Skeletal muscle tissue (tissue), 4 donors: ENCODE data around the gene SGCD. TPM values are rescaled to one million over a fixed set of nuclear protein-coding genes. Genes with fewer than 3 reads are reported as not detected.

Source experiments
- H3K27ac ChIP-seq: one replicate; pipeline ENCODE4 v1.7.0; 2013; ENCODE audit warnings: mild to moderate bottlenecking, low read depth, low read length, inconsistent platforms
- H3K27me3 ChIP-seq, 3 donors: one replicate each; pipeline ENCODE4 v1.7.0; 2013; ENCODE audit warnings: low read length in 3 of 3; ENCODE audit not compliant: control insufficient read depth in 3 of 3, insufficient read depth in 3 of 3
- H3K36me3 ChIP-seq, 3 donors: one replicate each; pipeline ENCODE4 v1.7.0; 2013; ENCODE audit warnings: low read length in 3 of 3; ENCODE audit not compliant: control insufficient read depth in 3 of 3, insufficient read depth in 3 of 3
- H3K4me1 ChIP-seq, 3 donors: one replicate each; pipeline ENCODE4 v1.7.0; 2013; ENCODE audit warnings: low read length in 3 of 3, mild to moderate bottlenecking in 3 of 3; ENCODE audit not compliant: control insufficient read depth in 3 of 3, insufficient read depth in 3 of 3
- H3K4me3 ChIP-seq, 3 donors: one replicate each; pipeline ENCODE4 v1.7.0; 2013; ENCODE audit warnings: low read length in 3 of 3
- H3K9ac ChIP-seq, 3 donors: one replicate each; pipeline ENCODE4 v1.7.0; 2013; ENCODE audit warnings: low read length in 3 of 3, mild to moderate bottlenecking in 3 of 3, moderate library complexity in 2 of 3, low read depth in 1 of 3
- H3K9me3 ChIP-seq, 3 donors: one replicate each; pipeline ENCODE4 v1.7.0; 2013; ENCODE audit warnings: low read length in 3 of 3; ENCODE audit not compliant: control insufficient read depth in 3 of 3
- total RNA-seq: library from RNA; depleted of rRNA; stranded (reverse); fragments of >200 nt; gene quantifications from one replicate; pipeline ENCODE4 v1.2.3, GENCODE V29; 2014
- donor health status: Osteomylitis.

The SGCD gene
- total RNA-seq, 1 donor from 2014 or later, result 73.6 TPM

DNA sequence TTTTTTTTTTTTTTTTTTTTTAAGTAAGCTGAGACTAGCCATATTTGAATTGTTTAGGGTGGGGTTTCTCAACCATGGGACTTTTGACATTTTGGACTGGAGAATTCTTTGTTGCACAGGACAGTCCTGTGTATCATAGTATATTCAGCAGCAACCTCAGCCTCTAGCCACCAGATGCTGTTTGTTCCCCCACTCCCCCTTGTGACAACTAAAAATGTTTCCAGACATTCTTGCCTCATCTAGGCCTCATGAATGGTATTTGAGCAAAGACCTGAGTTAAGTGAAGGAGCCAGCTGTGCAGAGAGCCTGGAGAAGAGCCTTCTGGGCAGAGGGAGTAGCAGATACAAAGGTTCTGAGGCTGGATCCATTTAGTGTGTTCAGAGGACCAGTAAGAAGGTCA is 155.9 kb downstream of the SGCD start:
- Histone ChIP-seq H3K27ac (no peak overlapping the region), H3K9ac (no peak overlapping the region), H3K36me3 (peaks cover 0 to 5% (median 4%) of the 10 kb centered on the region in 3 donors), H3K4me3 (no peak overlapping the region), H3K27me3 (no peaks in the 10 kb centered on the region), H3K4me1 (peaks cover 0 to 19% (median 17%) of the 10 kb centered on the region in 3 donors), H3K9me3 (no peaks in the 10 kb centered on the region)

DNA sequence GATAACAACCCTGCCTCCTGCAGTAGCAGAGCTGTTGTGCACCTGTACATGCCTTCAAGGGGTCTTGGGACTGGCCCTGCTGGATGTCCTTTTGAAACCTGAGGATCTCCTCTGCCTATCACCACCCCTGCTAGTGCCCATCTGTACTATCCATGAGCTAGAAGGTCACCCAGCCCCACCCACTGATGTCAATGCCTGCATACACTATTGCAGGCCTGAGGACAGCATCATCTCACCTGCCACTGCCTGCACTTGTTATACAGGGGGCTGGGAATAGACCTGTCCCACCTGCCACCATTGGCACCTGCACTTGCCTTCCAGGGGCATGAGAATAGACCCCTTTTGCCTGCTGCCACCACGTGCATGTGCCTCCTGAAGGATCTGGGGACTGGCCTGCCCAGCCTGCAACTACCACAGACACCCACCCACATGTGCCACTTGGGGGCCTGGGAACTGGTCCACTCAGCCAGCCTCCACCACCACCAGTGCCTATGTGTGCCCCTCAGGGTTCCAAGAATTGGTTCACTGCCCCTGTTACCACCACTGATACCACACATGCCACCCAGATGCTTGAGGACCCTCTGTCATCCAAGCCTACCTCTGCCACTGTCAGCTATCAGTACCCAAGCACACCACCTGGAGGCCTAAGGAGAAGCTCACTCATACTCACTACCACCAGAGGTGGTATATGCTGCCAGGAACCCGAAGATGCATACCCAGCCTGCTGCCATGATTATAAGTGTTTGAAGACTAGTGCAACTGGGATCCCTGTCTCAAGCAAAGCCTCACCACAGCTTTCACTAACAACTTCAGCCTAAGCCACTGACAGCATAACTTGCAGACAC is 159.7 kb downstream of the SGCD start:
- H3K4me3 ChIP-seq, result no peak overlapping the region
- peaks cover 0 to 10% (median 4%) of the 10 kb centered on the region in 3 donors for H3K4me1 ChIP-seq
- no peak overlapping the region for H3K9ac ChIP-seq
- no peaks in the 10 kb centered on the region for H3K9me3 ChIP-seq
- H3K27ac ChIP-seq, result no peak overlapping the region
- peaks cover 0 to 4% (median 0%) of the 10 kb centered on the region in 3 donors for H3K36me3 ChIP-seq
- no peaks in the 10 kb centered on the region for H3K27me3 ChIP-seq

DNA sequence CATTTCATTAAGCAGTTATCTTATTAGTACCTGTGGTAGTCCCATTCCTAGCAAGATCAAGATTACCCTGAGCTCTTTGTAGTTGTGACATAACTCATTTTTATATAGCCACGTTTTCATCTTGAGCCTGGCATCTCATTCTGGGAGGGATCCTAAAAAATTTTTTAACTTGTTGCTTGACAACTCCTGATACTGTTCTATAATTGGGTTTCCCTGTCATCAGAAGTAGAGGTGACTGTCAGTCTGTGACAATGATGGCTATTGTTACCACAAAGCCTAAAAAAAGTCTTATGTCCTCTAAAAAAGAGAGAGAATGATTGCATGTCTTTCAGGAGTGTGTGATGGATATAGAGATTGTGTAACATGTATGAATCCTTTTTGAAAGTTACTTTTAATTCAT is 164.8 kb downstream of the SGCD start:
- Histone ChIP-seq H3K27me3 (no peaks in the 10 kb centered on the region), H3K4me1 (peaks cover 0 to 7% (median 0%) of the 10 kb centered on the region in 3 donors), H3K9me3 (no peaks in the 10 kb centered on the region), H3K9ac (no peak overlapping the region), H3K27ac (no peak overlapping the region), H3K36me3 (peaks cover 0 to under 1% (median 0%) of the 10 kb centered on the region in 3 donors), H3K4me3 (no peak overlapping the region)

DNA sequence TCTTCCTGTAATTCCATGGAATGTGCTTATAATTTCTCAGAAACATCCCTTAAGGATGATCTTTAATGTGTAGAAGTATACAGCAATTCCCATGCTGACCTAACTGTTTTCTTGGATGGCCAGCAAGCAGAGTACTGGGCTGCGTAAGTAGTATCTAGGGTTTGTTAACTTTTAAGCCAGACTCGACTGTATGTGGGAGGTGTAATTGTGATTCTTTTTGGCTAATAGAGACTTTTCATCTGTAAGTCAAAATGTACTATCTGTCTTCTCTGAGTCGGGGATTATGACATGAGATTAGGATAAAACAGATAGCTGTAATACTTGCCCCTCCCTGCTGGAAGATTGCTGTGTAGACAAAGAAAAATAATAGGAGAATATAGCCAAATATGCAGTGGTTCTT is 169.3 kb downstream of the SGCD start:
- H3K4me1 ChIP-seq, result peaks cover 2 to 18% (median 11%) of the 10 kb centered on the region in 3 donors
- no peak overlapping the region for H3K9ac ChIP-seq
- no peak overlapping the region for H3K27ac ChIP-seq
- H3K9me3 ChIP-seq, result no peaks in the 10 kb centered on the region
- H3K4me3 ChIP-seq, result no peak overlapping the region
- no peaks in the 10 kb centered on the region for H3K27me3 ChIP-seq
- no peaks in the 10 kb centered on the region for H3K36me3 ChIP-seq

DNA sequence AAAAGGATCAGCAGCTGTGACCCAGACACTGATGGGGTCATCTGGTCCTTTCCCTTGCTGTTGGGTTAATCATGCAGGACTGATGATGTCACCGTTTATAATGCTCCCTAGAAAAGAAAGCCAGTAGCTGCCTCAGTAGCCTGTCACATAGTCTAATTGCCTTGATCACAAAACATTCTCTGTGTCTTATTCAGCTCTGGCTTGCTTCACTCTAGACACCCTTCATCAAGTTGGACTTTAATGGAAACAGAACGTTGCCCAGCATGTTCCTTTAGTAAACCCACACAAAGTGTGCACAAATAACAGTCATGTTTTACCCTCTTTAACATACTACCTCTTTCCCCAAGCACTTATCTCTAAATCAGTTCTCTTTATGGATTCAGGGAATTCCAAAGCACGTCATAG is 170.8 kb downstream of the SGCD start:
- Histone ChIP-seq H3K9me3 (no peaks in the 10 kb centered on the region), H3K27ac (no peak overlapping the region), H3K36me3 (no peaks in the 10 kb centered on the region), H3K4me1 (peaks cover 2 to 18% (median 11%) of the 10 kb centered on the region in 3 donors), H3K4me3 (no peak overlapping the region), H3K27me3 (no peaks in the 10 kb centered on the region), H3K9ac (no peak overlapping the region)

DNA sequence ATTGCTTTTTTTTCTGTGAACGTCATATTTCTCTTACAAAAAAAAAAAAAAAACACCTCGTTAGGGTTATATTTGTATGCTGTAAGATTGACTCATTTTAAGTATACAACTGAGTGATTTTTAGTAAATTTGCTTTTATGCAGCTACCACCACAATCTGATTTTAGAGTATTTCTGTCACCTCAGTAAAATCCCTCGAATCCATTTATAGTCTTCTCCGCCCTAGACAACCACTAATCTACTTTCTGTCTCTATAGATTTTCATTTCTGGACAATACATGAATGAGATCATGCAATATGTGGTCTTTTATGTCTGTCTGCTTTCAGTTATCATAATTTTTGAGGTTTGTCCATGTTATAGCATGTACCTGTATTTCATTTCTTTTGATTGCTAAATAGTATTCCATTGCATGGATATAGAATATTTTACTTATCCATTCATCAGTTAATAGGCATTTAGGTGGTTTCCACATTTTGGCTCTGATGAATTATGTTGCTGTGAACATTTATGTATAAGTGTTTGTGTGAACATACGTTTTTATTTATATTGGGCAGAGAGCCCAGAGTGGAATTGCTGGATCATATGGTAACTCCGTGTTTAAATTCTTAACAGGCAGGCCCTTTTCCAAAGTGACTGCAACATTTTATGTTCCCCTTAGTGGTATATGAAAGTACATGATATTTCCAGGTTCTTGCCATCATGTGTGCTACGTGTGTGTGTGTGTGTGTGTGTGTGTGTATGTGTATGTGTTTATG is 171.4 kb downstream of the SGCD start:
- no peaks in the 10 kb centered on the region for H3K9me3 ChIP-seq
- no peaks in the 10 kb centered on the region for H3K27me3 ChIP-seq
- H3K27ac ChIP-seq, result no peak overlapping the region
- no peak overlapping the region for H3K9ac ChIP-seq
- no peak overlapping the region for H3K4me3 ChIP-seq
- no peaks in the 10 kb centered on the region for H3K36me3 ChIP-seq
- peaks cover 2 to 18% (median 11%) of the 10 kb centered on the region in 3 donors for H3K4me1 ChIP-seq

DNA sequence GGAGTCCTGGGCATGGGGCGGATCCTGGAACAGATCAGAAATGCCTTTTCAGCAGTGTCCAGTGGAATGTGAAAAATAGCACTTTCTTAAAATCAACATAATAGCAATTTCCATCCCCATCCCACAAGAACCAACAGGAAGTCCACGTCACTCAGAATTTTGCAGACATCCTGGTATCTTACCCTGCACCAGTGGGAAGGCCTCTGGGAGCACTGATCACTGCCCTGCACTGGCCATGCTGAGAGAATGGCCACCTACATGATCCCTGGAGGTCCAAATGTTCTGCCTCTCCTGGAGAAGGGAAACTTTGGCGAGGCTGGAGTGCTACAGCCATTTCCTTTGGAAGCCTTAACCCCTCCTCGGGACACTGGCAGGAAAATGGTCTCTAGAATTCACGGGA is 173.8 kb downstream of the SGCD start:
- H3K9me3 ChIP-seq, result no peaks in the 10 kb centered on the region
- H3K4me1 ChIP-seq, result peaks cover 2 to 22% (median 11%) of the 10 kb centered on the region in 3 donors
- no peaks in the 10 kb centered on the region for H3K36me3 ChIP-seq
- no peak overlapping the region for H3K4me3 ChIP-seq
- no peak overlapping the region for H3K27ac ChIP-seq
- no peaks in the 10 kb centered on the region for H3K27me3 ChIP-seq
- H3K9ac ChIP-seq, result no peak overlapping the region

DNA sequence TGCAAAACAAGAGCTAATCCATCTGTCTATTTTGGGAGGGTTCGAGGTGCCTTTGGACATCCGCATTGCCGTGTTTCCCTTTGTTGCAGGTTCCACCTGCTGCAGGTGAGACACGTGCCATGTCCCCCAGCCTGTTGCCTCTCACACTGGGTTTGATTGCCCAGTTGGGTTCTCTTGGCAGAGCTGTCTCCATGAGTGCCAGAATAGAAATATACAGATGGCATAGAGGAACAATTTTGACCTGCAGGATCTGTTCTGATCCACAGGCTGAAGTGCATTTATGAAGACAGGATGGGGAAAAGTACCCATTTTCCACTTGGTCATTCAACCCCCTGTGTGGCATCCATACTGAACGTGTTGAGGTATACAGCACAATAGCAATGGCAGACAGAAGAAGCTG is 178.1 kb downstream of the SGCD start:
- Histone ChIP-seq H3K36me3 (no peaks in the 10 kb centered on the region), H3K4me3 (no peak overlapping the region), H3K9me3 (no peaks in the 10 kb centered on the region), H3K9ac (no peak overlapping the region), H3K27ac (no peak overlapping the region), H3K27me3 (no peaks in the 10 kb centered on the region), H3K4me1 (peaks cover 4 to 11% (median 4%) of the 10 kb centered on the region in 3 donors)

DNA sequence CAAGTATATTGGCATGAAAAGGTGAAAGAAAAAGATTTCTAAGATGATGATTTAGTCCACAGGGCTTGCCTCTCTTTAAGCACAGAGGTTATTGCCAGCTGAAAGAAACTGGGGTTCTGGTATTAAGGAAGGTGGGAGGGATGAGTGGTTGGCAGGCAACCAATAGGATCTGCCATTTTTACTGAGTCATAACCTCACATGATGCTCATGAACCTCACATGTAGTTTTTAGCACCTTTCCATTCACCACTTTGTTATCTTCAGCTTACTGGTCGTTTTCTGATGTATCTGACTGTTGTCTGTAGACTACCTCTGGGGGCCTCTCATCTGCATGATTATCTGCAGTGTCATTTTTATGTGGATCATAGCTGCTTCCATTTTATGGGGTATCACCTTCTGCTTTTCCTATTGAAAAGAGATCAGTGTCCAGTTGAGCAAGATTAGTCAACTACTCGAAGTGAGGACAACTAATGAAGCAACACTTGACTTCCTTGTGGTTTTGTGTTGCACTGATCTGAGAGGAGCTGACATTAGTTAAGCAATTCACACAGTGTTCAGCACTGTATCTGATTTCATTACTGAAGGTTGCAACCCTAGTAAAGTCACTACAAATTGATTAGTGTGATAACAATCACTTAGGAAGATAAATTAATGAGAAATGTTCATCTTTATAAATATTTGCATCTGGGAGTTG is 186.3 kb downstream of the SGCD start:
- Histone ChIP-seq H3K4me3 (no peak overlapping the region), H3K4me1 (no peaks in the 10 kb centered on the region), H3K9me3 (no peaks in the 10 kb centered on the region), H3K9ac (no peak overlapping the region), H3K27me3 (no peaks in the 10 kb centered on the region), H3K27ac (no peak overlapping the region), H3K36me3 (peaks cover 0 to 4% (median 2%) of the 10 kb centered on the region in 3 donors)
